Ovary (tissue), 9 donors: ENCODE results near the gene LIMS2. TPM values are rescaled to one million over a fixed set of nuclear protein-coding genes. Genes with fewer than 3 reads are reported as not detected.
A peak's percentile ranks its signal among the peaks of the same experiment; 100 is the strongest.

Source experiments
- DNase-seq, 5 donors: peaks; one replicate each; pipeline ENCODE4 v3.0.0-alpha.2; 2019 to 2020
- H3K27ac ChIP-seq, 2 donors: fragments of 200-600 bp; one replicate each; pipeline versions ENCODE4 v1.5.1 to v1.8.0; 2019 to 2022
- H3K27me3 ChIP-seq: fragments of 200-600 bp; one replicate; pipeline ENCODE4 v1.8.0; 2022
- H3K36me3 ChIP-seq: fragments of 200-600 bp; sonication (generic); one replicate; pipeline ENCODE4 v1.5.1; 2019
- H3K4me1 ChIP-seq: one replicate; pipeline ENCODE4 v1.8.1; 2013; ENCODE audit warnings: mild to moderate bottlenecking, moderate library complexity; ENCODE audit not compliant: insufficient read depth
- H3K4me3 ChIP-seq: fragments of 200-600 bp; sonication (generic); one replicate; pipeline ENCODE4 v1.5.1; 2017
- H3K9me3 ChIP-seq, 2 donors: fragments of 200-600 bp in 1 of 2; sonication (generic) in 1 of 2; one replicate each; pipeline versions ENCODE4 v1.5.1 to v1.8.1; 2013 to 2019; ENCODE audit warnings: mild to moderate bottlenecking in 1 of 2, moderate library complexity in 1 of 2
- CTCF ChIP-seq, 3 donors: fragments of 450-650 bp in 2 of 3; fragments of 200-600 bp in 1 of 3; IDR thresholded peaks; one replicate each; pipeline versions ENCODE4 v1.5.1 to v1.8.0; 2016 to 2022; ENCODE audit warnings: antibody characterized with exemption in 3 of 3, mild to moderate bottlenecking in 1 of 3
- EP300 ChIP-seq: sonication (generic); formaldehyde crosslinking; IDR thresholded peaks from one replicate; pipeline ENCODE4 v1.6.1; 2017; ENCODE audit warnings: antibody characterized with exemption
- POLR2A ChIP-seq: fragments of 450-650 bp; IDR thresholded peaks from one replicate; pipeline ENCODE4 v1.6.1; 2017; ENCODE audit warnings: antibody characterized with exemption, mild to moderate bottlenecking, moderate library complexity
- WGBS, 3 donors: extraction: QIAGEN DNeasy Blood & Tissue Kit in 1 of 3; methylation state at CpG; one replicate each; pipeline versions ENCODE4 v1.1.5 to v1.1.7; 2013 to 2017; 5-methylcytosine and 5-hydroxymethylcytosine counted together
- intact Hi-C, 4 donors: fragments of 100-400 bp; cut with DNase I; formaldehyde crosslinking; loops; one replicate each; pipeline versions ENCODE4 v1.11.0 to v1.15.1; 2022 to 2023
- polyA plus RNA-seq, 2 donors: library from polyadenylated mRNA; stranded (reverse); fragments of 200-250 nt in 1 of 2; fragments of 350-450 nt in 1 of 2; fragmentation: Illumina TruSeq in 1 of 2; extraction: RNeasy Lipid Tissue Mini Kit (QIAGEN cat#74804) in 1 of 2; gene quantifications; one replicate each; pipeline ENCODE4 v1.2.3, GENCODE V29; 2013 to 2014
- total RNA-seq, 7 donors: library from RNA; depleted of rRNA in 2 of 7; stranded (reverse); fragments of >200 nt in 2 of 7; fragmentation: NEBNext Ultra II Directional in 3 of 7; extraction: Animal tissue kit (Norgen Biotek cat#: 25700) in 3 of 7; gene quantifications; one replicate each; pipeline versions ENCODE4 v1.1.0 to v1.2.4, GENCODE V29; 2016 to 2023
- donor health status: DM: no; HTN: no; CAD: no; lungs with moderate emphysema.
- donor health status: DM: no; HTN: no; CAD: no.
- donor health status: Bipolar disorder and iron deficiency.
- donor health status: DM: yes; HTN: yes; CAD: no.
- donor health status: DM: no; HTN: no; CAD: no.
- donor health status: DM: yes; HTN: yes; CAD: no.

Gene LIMS2
- total and polyA plus RNA-seq, 9 donors: 3.8 to 70.4 (median 19.1) TPM

- Histone ChIP-seq H3K4me1 (no peaks in the 10 kb centered on the region), H3K27ac (no peak overlapping the region), H3K27me3 (no peaks in the 10 kb centered on the region), H3K4me3 (no peak overlapping the region), H3K9me3 (no peaks in the 10 kb centered on the region), H3K36me3 (no peaks in the 10 kb centered on the region)
- intact Hi-C loops: no loop called here
- DNase-seq: no peak
- TF ChIP-seq EP300: no peak
- TF ChIP-seq POLR2A: no peak
- no peak for TF ChIP-seq CTCF (IDR thresholded peaks at IDR 0.05)
- WGBS, 3 donors: 75 to 79% (median 79%) methylated on average over 10 of the region's 10 CpGs
Measured at GRCh38 chr2:127630096-127630863, 45.0 kb downstream of the LIMS2 start.

GRCh38 chr2:127629637-127630036 is 45.7 kb downstream of the LIMS2 start:
- intact Hi-C loops: no loop called here
- Histone ChIP-seq H3K4me3 (no peak overlapping the region), H3K36me3 (no peaks in the 10 kb centered on the region), H3K9me3 (no peaks in the 10 kb centered on the region), H3K27me3 (no peaks in the 10 kb centered on the region), H3K27ac (no peak overlapping the region), H3K4me1 (no peaks in the 10 kb centered on the region)
- DNase-seq: no peak
- TF ChIP-seq EP300 (no peak), CTCF (IDR thresholded peaks at IDR 0.05) (no peak), POLR2A (no peak)
- 76 to 77% (median 77%) methylated on average over 9 of the region's 9 CpGs for WGBS, 3 donors

- H3K4me3 ChIP-seq: no peak overlapping the region
- H3K4me1 ChIP-seq: no peaks in the 10 kb centered on the region
- no peak for TF ChIP-seq CTCF (IDR thresholded peaks at IDR 0.05)
- no peak for TF ChIP-seq EP300
- TF ChIP-seq POLR2A: no peak
- WGBS, 3 donors: 70 to 77% (median 72%) methylated on average over 16 to 17 of the region's 17 CpGs
- intact Hi-C loops: no loop called here
- H3K9me3 ChIP-seq: no peaks in the 10 kb centered on the region
- no peaks in the 10 kb centered on the region for H3K36me3 ChIP-seq
- no peak for DNase-seq
- H3K27me3 ChIP-seq: no peaks in the 10 kb centered on the region
- H3K27ac ChIP-seq: no peak overlapping the region
Measured at GRCh38 chr2:127628767-127629614, 46.3 kb downstream of the LIMS2 start.

GRCh38 chr2:127627740-127628571 is 47.4 kb downstream of the LIMS2 start:
- intact Hi-C loops: no loop called here
- H3K4me1 ChIP-seq: no peaks in the 10 kb centered on the region
- no peaks in the 10 kb centered on the region for H3K9me3 ChIP-seq
- peak in 1 of 5 donors; percentile 4 for DNase-seq
- 86 to 87% (median 87%) methylated on average over 18 of the region's 18 CpGs for WGBS, 3 donors
- TF ChIP-seq POLR2A (no peak), EP300 (no peak), CTCF (IDR thresholded peaks at IDR 0.05) (no peak)
- H3K27me3 ChIP-seq: no peaks in the 10 kb centered on the region
- no peak overlapping the region for H3K27ac ChIP-seq
- no peak overlapping the region for H3K4me3 ChIP-seq
- H3K36me3 ChIP-seq: no peaks in the 10 kb centered on the region
